NB4 (cell line): Measurements from ENCODE around the gene DDX18.

ENCODE experiments used
- CTCF ChIP-seq: IDR thresholded peaks from one replicate; pipeline ENCODE4 v1.5.1; 2012; ENCODE audit warnings: low read depth, low read length
- MAX ChIP-seq: IDR thresholded peaks from 2 replicates; pipeline ENCODE4 v1.6.1; 2011; ENCODE audit warnings: low read depth, low read length
- MYC ChIP-seq: IDR thresholded peaks from 2 replicates; pipeline ENCODE4 v1.6.1; 2011; ENCODE audit warnings: low read depth, low read length
- POLR2A ChIP-seq: IDR thresholded peaks from 2 replicates; pipeline ENCODE4 v1.6.1; 2011; ENCODE audit warnings: mild to moderate bottlenecking; ENCODE audit not compliant: insufficient read length; ENCODE audit errors: extremely low read depth

DNA sequence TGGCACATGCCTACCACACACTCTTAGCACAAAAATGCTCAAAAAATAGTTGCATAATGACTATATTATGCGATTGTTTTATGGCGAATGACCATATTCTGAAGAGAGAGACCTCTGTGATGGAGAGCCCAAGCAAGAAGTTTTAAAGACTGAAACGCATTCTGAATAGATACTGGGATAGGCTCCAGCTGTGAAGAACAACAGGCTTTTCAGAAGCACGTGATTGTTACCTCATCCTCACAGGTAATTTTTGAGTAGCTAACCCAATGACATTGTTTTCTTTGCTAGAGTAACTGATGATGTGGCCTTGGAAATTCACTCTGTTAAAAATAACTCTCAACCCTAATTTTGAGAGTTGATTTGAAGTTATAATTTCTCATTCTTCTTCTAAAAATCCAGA lies 2.0 kb upstream of the DDX18 start:
- TF ChIP-seq CTCF, result no peak
- no peak for TF ChIP-seq POLR2A
- no peak for TF ChIP-seq MAX
- TF ChIP-seq MYC, result no peak
